Mammary microvascular endothelial cell (primary cell): ENCODE data around the gene FRMD5. TPM values are rescaled to one million over a fixed set of nuclear protein-coding genes. Genes with fewer than 3 reads are reported as not detected.

ENCODE experiments used
- total RNA-seq: library from RNA; depleted of rRNA; stranded (reverse); fragments of >200 nt; gene quantifications from 2 replicates; pipeline ENCODE4 v1.2.3, GENCODE V29; 2015

Gene FRMD5
- 0.47 and 0.54 TPM in 2 replicates for total RNA-seq

GRCh38 chr15:44195151-44195740, at the start of gene FRMD5:
Gene FRMD5 (minus strand): TSS chr15:44195271.

GRCh38 chr15:43826508-43827341, 368.3 kb downstream of the FRMD5 start, which contains the start of gene WDR76:
Gene WDR76 (plus strand): TSS chr15:43827002. CDS start chr15:43827033, 31 bp downstream.

GRCh38 chr15:43824302-43825246, 370.5 kb downstream of the FRMD5 start, which contains the start of gene MFAP1:
Gene MFAP1 (minus strand): TSS chr15:43824690. CDS start chr15:43824569, 121 bp downstream.

Other genes starting within 250 kb of the FRMD5 start
- 40.3 and 41.0 TPM in 2 replicates for gene GOLM2, start 93.4 kb upstream of the FRMD5 start, total RNA-seq
- gene CTDSPL2, start 232.4 kb upstream of the FRMD5 start, total RNA-seq: 34.2 and 39.0 TPM in 2 replicates